DOHH2 (cell line): ENCODE data around the gene CCDC88C.

Experiments
- H3F3A ChIP-seq: fragments of 200-600 bp; sonication (generic), shearing (Covaris generic); 2 replicates; pipeline ENCODE4 v1.6.0; 2016; ENCODE audit warnings: antibody characterized with exemption, mild to moderate bottlenecking; ENCODE audit not compliant: control insufficient read depth, insufficient read depth
- H3K27ac ChIP-seq: fragments of 200-600 bp; sonication (generic); 2 replicates; pipeline ENCODE4 v1.5.1; 2014; ENCODE audit warnings: low read depth, mild to moderate bottlenecking, low read length, moderate library complexity
- H3K27me3 ChIP-seq: fragments of 200-600 bp; sonication (generic); 2 replicates; pipeline ENCODE4 v1.6.1; 2014; ENCODE audit warnings: mild to moderate bottlenecking, low read length, mixed read lengths; ENCODE audit not compliant: control insufficient read depth
- H3K36me3 ChIP-seq: fragments of 200-600 bp; sonication (generic); 2 replicates; pipeline ENCODE4 v1.6.1; 2014; ENCODE audit warnings: mild to moderate bottlenecking, low read length, moderate library complexity, mixed read lengths; ENCODE audit not compliant: control insufficient read depth
- H3K4me1 ChIP-seq: fragments of 200-600 bp; sonication (generic); 2 replicates; pipeline ENCODE4 v1.6.1; 2014; ENCODE audit warnings: mild to moderate bottlenecking, low read length, mixed read lengths; ENCODE audit not compliant: control insufficient read depth
- H3K4me2 ChIP-seq: fragments of 200-600 bp; sonication (generic); 2 replicates; pipeline ENCODE4 v1.6.0; 2014; ENCODE audit warnings: mild to moderate bottlenecking, low read length, moderate library complexity
- H3K4me3 ChIP-seq: fragments of 200-600 bp; sonication (generic); 2 replicates; pipeline ENCODE4 v1.5.1; 2014; ENCODE audit warnings: mild to moderate bottlenecking, low read length, mixed read lengths
- H3K79me2 ChIP-seq: fragments of 200-600 bp; sonication (generic); 2 replicates; pipeline ENCODE4 v1.6.1; 2014; ENCODE audit warnings: mild to moderate bottlenecking, low read length, mixed read lengths; ENCODE audit not compliant: control insufficient read depth
- H3K9me2 ChIP-seq: fragments of 200-600 bp; sonication (generic); replicated peaks from 2 replicates; pipeline ENCODE4 v1.6.1; 2014; ENCODE audit warnings: mild to moderate bottlenecking, low read length, mixed read lengths; ENCODE audit not compliant: control insufficient read depth
- H3K9me3 ChIP-seq: fragments of 200-600 bp; sonication (generic); 2 replicates; pipeline ENCODE4 v1.6.1; 2014; ENCODE audit warnings: antibody characterized with exemption, low read length, mixed read lengths; ENCODE audit not compliant: control insufficient read depth, insufficient read depth
- H4K20me1 ChIP-seq: fragments of 200-600 bp; sonication (generic); 2 replicates; pipeline ENCODE4 v1.6.0; 2014; ENCODE audit warnings: low read depth, mild to moderate bottlenecking, antibody characterized with exemption, low read length, moderate library complexity; ENCODE audit not compliant: control insufficient read depth, insufficient read depth
- CTCF ChIP-seq: fragments of 200-600 bp; sonication (generic); IDR thresholded peaks from one replicate; pipeline ENCODE4 v1.5.1; 2014; ENCODE audit warnings: antibody characterized with exemption, mild to moderate bottlenecking, low read depth, low read length; ENCODE audit not compliant: poor library complexity, severe bottlenecking
- EZH2phosphoT487 ChIP-seq: fragments of 200-600 bp; sonication (generic); IDR thresholded peaks from 2 replicates; pipeline ENCODE4 v1.6.1; 2017; ENCODE audit warnings: borderline replicate concordance, mild to moderate bottlenecking, antibody characterized with exemption, low read length, moderate library complexity, mixed read lengths

CCDC88C gene

GRCh38 chr14:91241863-91242262 lies 175.8 kb downstream of the CCDC88C start:
- Histone ChIP-seq H3F3A (peaks cover 13% of the 10 kb centered on the region), H4K20me1 (no peaks in the 10 kb centered on the region), H3K4me2 (peak overlapping the region; percentile 88), H3K27me3 (no peaks in the 10 kb centered on the region), H3K9me3 (no peaks in the 10 kb centered on the region), H3K27ac (peak overlapping the region; percentile 90), H3K36me3 (no peaks in the 10 kb centered on the region), H3K79me2 (peaks cover 4% of the 10 kb centered on the region; the same call in 1 of the 2 replicates), H3K9me2 (no peaks in the 10 kb centered on the region), H3K4me3 (peak overlapping the region; percentile 72), H3K4me1 (peaks cover 70% of the 10 kb centered on the region)
- TF ChIP-seq EZH2phosphoT487 = no peak
- TF ChIP-seq CTCF = no peak

GRCh38 chr14:91238661-91239060 lies 179.0 kb downstream of the CCDC88C start:
- Histone ChIP-seq H3K4me3 (no peak overlapping the region), H3K9me2 (no peaks in the 10 kb centered on the region), H3K9me3 (no peaks in the 10 kb centered on the region), H3K27me3 (no peaks in the 10 kb centered on the region), H3K27ac (no peak overlapping the region), H3K4me2 (no peak overlapping the region), H3K36me3 (no peaks in the 10 kb centered on the region), H3F3A (peaks cover 13% of the 10 kb centered on the region), H4K20me1 (no peaks in the 10 kb centered on the region), H3K4me1 (peaks cover 41% of the 10 kb centered on the region), H3K79me2 (peaks cover 4% of the 10 kb centered on the region; the same call in 1 of the 2 replicates)
- TF ChIP-seq CTCF (no peak), EZH2phosphoT487 (no peak)

- Histone ChIP-seq H3K4me2 (no peak overlapping the region), H3K27ac (no peak overlapping the region), H3K36me3 (no peaks in the 10 kb centered on the region), H3K4me1 (peaks cover 35% of the 10 kb centered on the region), H3K79me2 (peaks cover 3% of the 10 kb centered on the region; the same call in 1 of the 2 replicates), H3K9me3 (no peaks in the 10 kb centered on the region), H3K4me3 (no peak overlapping the region), H3K9me2 (no peaks in the 10 kb centered on the region), H4K20me1 (no peaks in the 10 kb centered on the region), H3K27me3 (no peaks in the 10 kb centered on the region), H3F3A (peaks cover 9% of the 10 kb centered on the region)
- TF ChIP-seq CTCF (no peak), EZH2phosphoT487 (no peak)
These were observed 179.5 kb downstream of the CCDC88C start for GRCh38 chr14:91238085-91238484.
